ENCODE data around the gene FAM53B. TPM values are rescaled to one million over a fixed set of nuclear protein-coding genes. Genes with fewer than 3 reads are reported as not detected.

Gene FAM53B
- total RNA-seq, 4 donors from 2014 or later = 60.8 to 84.8 (median 78.8) TPM

GRCh38 chr10:124644236-124644635, 99.9 kb downstream of the FAM53B start:
- Histone ChIP-seq H3K9me3 (no peaks in the 10 kb centered on the region), H3K27me3 (no peaks in the 10 kb centered on the region), H3K4me3 (no peak overlapping the region), H3K36me3 (no peaks in the 10 kb centered on the region), H3K27ac (peak overlapping the region in 3 of 4 donors; percentile 15 to 91 (median 82)), H3K4me1 (peaks cover 5 to 100% (median 96%) of the 10 kb centered on the region in 4 donors)
- TF ChIP-seq EP300 (IDR thresholded peaks at IDR 0.05) (no peak), POLR2A (IDR thresholded peaks at IDR 0.05) (no peak)
- TF ChIP-seq, protein P1, sequence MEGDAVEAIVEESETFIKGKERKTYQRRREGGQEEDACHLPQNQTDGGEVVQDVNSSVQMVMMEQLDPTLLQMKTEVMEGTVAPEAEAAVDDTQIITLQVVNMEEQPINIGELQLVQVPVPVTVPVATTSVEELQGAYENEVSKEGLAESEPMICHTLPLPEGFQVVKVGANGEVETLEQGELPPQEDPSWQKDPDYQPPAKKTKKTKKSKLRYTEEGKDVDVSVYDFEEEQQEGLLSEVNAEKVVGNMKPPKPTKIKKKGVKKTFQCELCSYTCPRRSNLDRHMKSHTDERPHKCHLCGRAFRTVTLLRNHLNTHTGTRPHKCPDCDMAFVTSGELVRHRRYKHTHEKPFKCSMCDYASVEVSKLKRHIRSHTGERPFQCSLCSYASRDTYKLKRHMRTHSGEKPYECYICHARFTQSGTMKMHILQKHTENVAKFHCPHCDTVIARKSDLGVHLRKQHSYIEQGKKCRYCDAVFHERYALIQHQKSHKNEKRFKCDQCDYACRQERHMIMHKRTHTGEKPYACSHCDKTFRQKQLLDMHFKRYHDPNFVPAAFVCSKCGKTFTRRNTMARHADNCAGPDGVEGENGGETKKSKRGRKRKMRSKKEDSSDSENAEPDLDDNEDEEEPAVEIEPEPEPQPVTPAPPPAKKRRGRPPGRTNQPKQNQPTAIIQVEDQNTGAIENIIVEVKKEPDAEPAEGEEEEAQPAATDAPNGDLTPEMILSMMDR (IDR thresholded peaks at IDR 0.05) = no peak
- WGBS, 2 donors = 64 to 84% methylated on average over 4 of the region's 4 CpGs
- no peak for DNase-seq (ENCODE audit: low spot score in 2 of 2)

GRCh38 chr10:124643330-124644009, 100.7 kb downstream of the FAM53B start:
- H3K27me3 ChIP-seq = no peaks in the 10 kb centered on the region
- peak overlapping the region in 2 of 4 donors; percentile 82 to 91 for H3K27ac ChIP-seq
- 80 to 87% methylated on average over 28 to 30 of the region's 30 CpGs for WGBS, 2 donors
- no peak for DNase-seq (ENCODE audit: low spot score in 2 of 2)
- H3K4me3 ChIP-seq = no peak overlapping the region
- peaks cover 5 to 99% (median 92%) of the 10 kb centered on the region in 4 donors for H3K4me1 ChIP-seq
- H3K9me3 ChIP-seq = no peaks in the 10 kb centered on the region
- no peaks in the 10 kb centered on the region for H3K36me3 ChIP-seq
- TF ChIP-seq, protein P1 (IDR thresholded peaks at IDR 0.05) = no peak
- TF ChIP-seq EP300 (IDR thresholded peaks at IDR 0.05) (no peak), POLR2A (IDR thresholded peaks at IDR 0.05) (no peak)

GRCh38 chr10:124642088-124642710, 102.0 kb downstream of the FAM53B start:
- TF ChIP-seq POLR2A (IDR thresholded peaks at IDR 0.05) = no peak
- TF ChIP-seq, protein P1 (IDR thresholded peaks at IDR 0.05) = no peak
- TF ChIP-seq EP300 (IDR thresholded peaks at IDR 0.05) = no peak
- no peak overlapping the region for H3K4me3 ChIP-seq
- 81 to 84% methylated on average over 17 to 19 of the region's 20 CpGs for WGBS, 2 donors
- no peak for DNase-seq (ENCODE audit: low spot score in 2 of 2)
- peaks cover 5 to 97% (median 83%) of the 10 kb centered on the region in 4 donors for H3K4me1 ChIP-seq
- H3K9me3 ChIP-seq = no peaks in the 10 kb centered on the region
- no peaks in the 10 kb centered on the region for H3K27me3 ChIP-seq
- H3K27ac ChIP-seq = peak overlapping the region in 3 of 4 donors; percentile 35 to 91 (median 82)
- peaks cover 0 to 3% (median 0%) of the 10 kb centered on the region in 3 donors for H3K36me3 ChIP-seq

GRCh38 chr10:124641282-124642087, 102.7 kb downstream of the FAM53B start:
- DNase-seq (ENCODE audit: low spot score in 2 of 2) = no peak
- H3K4me3 ChIP-seq = no peak overlapping the region
- WGBS, 2 donors = 67 to 80% methylated on average over 14 to 15 of the region's 15 CpGs

More at GRCh38 chr10:124641282-124642087, 102.7 kb downstream of the FAM53B start:
- peaks cover 0 to 3% (median 0%) of the 10 kb centered on the region in 3 donors for H3K36me3 ChIP-seq
- no peaks in the 10 kb centered on the region for H3K27me3 ChIP-seq
- no peaks in the 10 kb centered on the region for H3K9me3 ChIP-seq
- H3K27ac ChIP-seq = peak overlapping the region; percentile 11 to 91 (median 58)
- H3K4me1 ChIP-seq = peaks cover 0 to 96% (median 78%) of the 10 kb centered on the region in 4 donors
- TF ChIP-seq POLR2A (IDR thresholded peaks at IDR 0.05) (no peak), EP300 (IDR thresholded peaks at IDR 0.05) (no peak)
- TF ChIP-seq, protein P1 (IDR thresholded peaks at IDR 0.05) = no peak

Measured in tibial nerve (tissue), 4 donors.